SK-MEL-5 (cell line): ENCODE measurements around the gene XIRP2. TPM values are rescaled to one million over a fixed set of nuclear protein-coding genes. Genes with fewer than 3 reads are reported as not detected.

ENCODE experiments used
- DNase-seq: peaks from one replicate; pipeline ENCODE4 v3.0.0-alpha.2; 2016; ENCODE audit warnings: low read depth, low spot score
- in situ Hi-C: cut with HindIII; loops from 2 replicates; pipeline ENCODE4 v1.10.0; 2016; ENCODE audit warnings: low sequenced_read_pairs, high pct_unique_total_duplicates, low pct_unique_long_range_greater_than_20kb
- total RNA-seq: library from RNA; depleted of rRNA; stranded (reverse); fragments of >200 nt; shearing (Covaris generic); gene quantifications from 2 replicates; pipeline ENCODE4 v1.2.3, GENCODE V29; 2014

The XIRP2 gene
- total RNA-seq, 1 experiment from 2014 or later, result not detected

DNA sequence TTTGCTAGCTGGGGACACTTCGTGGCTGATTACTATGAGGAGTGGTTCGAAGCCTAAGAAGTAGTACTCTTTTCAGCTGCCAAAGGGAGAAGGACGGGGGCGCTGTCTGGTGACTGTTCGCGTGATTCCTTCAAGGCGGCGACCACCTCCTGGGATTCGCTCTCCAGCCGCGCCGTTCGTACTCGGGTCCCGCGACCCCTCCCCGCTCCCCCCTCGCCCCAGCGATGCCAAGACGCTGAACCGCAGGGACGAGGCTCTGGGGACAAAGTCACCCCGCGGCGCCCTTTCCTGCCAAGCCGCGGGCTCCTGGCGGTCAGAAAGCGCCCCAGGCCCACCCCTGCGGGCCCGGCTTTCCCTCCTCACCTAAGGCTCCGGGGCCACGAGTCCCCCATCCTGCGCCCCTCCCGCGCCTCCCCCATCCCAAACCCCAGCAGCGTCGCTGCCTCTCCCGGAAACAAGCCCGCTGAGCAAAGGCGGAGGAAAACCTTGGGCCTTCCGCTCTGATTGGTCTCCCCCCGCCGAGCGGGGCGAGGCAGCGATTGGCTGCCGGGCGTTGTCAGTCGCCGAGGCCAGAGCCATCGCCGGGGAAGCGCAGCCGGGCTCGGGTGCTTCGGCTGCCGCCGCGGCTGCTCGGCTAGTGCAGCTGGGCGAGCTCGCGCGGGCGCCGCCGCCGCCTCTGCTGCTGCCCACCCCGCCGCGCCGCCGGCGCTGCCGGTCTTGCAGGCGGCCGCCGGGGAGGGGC, 404.3 kb downstream of the XIRP2 start, which contains the start of gene B3GALT1:
B3GALT1 (plus strand) TSS at position 572 of the 742 bp plus-strand sequence.
- in situ Hi-C loops, result no loop called here

DNA sequence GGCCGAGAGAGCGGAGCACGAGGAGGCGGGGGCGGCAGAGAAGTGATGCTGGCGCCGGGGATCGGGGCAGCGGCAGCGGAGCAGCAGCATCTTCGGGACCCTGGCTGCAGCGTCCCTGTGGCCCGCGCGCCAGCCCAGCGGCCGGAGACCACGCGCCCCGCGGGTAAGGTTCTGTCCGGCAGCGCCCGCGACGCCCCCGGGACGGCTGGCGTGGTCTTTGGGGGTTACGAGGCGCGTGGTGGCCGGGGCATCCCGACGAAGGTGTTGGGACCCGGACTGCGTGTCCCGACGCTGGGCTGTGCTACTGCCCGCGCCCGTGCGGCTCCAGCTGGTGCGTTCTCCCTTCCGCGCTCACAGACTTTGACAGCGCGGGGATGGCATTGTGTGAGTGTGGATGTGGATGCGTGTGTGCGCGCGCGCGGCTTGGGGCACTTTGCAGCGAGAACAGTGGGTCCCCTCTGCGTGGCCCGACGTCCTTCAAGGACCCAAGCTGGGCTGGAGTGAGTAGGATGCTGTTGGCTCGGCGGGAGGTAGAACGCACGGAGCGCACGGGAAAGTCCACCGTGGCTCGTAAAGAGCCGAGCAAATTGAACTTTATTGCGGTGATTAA, 405.0 kb downstream of the XIRP2 start:
- in situ Hi-C loops, result no loop called here
- DNase-seq, result no peak

More for the DNA sequence above, 404.3 kb downstream of the XIRP2 start, which contains the start of gene B3GALT1:
- DNase-seq, result peak; percentile 89

DNA sequence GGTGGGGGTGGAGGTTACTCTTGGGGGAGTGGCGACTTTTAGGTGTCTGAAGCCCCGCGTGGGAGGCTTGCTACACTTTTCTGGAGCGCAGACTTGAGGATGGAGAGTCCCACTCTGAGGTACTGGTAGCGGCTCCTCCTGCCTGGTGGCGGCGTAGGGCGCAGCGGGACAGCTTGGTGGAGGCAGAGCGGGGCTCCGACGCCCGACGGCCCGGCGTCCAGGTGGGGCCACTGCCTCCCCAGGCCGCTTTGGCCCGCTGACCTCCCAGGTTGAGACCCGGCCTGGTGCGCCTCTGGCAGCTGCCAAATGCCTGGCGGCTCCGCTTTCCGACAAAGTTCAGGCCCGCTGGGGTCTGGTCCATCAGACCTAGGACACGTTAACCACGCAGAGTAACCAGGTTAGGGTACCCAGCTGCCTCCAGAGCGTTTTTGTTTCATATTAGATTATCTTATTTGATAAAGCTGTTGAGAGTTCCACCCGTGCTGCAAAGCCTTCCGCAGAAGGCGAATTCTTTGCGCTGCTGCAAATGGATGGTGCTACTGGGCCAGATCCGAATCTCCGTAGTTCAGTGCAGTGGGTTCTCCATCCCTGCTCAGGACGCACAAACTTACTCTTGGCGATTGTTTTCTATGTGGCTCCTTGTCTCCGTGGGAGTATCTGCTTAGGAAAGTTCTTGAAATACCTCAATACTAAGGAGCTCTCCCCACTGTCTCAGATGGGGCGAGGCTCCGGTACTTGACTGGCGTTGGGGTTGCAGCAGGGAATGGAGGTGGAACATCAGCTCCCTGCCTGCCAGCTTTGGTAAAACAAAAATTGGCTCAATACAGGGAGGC, 405.9 kb downstream of the XIRP2 start:
- no peak for DNase-seq
- in situ Hi-C loops, result no loop called here

GRCh38 chr2:167294776-167295140, 406.5 kb downstream of the XIRP2 start:
- in situ Hi-C loops, result no loop called here
- no peak for DNase-seq

GRCh38 chr2:167297292-167297691, 409.0 kb downstream of the XIRP2 start:
- in situ Hi-C loops, result no loop called here
- no peak for DNase-seq

DNA sequence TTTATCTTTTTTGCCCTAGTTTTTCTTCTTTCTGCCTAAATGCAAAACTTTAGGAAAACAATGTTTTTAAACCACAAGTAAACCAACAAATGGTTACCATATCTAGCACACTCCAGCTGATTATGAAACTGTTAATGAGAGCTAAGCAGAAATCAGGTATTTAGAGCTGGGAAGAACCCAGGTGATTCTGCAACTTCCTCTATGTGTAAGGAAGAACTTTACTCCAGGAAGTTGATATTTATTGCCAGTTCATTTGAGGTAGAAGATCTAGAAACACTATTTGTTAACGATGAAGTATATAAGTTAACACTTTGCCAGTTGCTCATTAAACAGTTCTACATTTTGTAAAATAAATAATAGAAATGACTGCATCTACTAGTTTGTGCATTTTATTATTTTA, 409.7 kb downstream of the XIRP2 start:
- DNase-seq, result no peak
- in situ Hi-C loops, result no loop called here
